Fibroblast of skin of abdomen (primary cell): ENCODE data around the gene ZNF266. TPM values are rescaled to one million over a fixed set of nuclear protein-coding genes. Genes with fewer than 3 reads are reported as not detected.

Experiments used
- DNase-seq: peaks from one replicate; pipeline ENCODE4 v3.0.0-alpha.2; 2013
- polyA plus RNA-seq, 2 experiments: library from polyadenylated mRNA; unstranded; fragments of 120-200 nt; gene quantifications; one replicate each; pipeline ENCODE4 v1.2.1, GENCODE V29; 2013; ENCODE audit not compliant: insufficient read length in 2 of 2

The ZNF266 gene
- 11.4 TPM for polyA plus RNA-seq (2013, experiment 1 of 2; ENCODE audit: insufficient read length)
- polyA plus RNA-seq (2013, experiment 2 of 2; ENCODE audit: insufficient read length): 10.1 TPM

- peak; percentile 92 for DNase-seq
Observed at GRCh38 chr19:9435279-9436268, at the start of gene ZNF266. TSS of gene ZNF266 (minus strand) at chr19:9435573. CDS start at chr19:9420089, 15,484 bp downstream.

GRCh38 chr19:9485140-9485539 is 49.8 kb upstream of the ZNF266 start:
- no peak for DNase-seq

- no peak for DNase-seq
Observed at GRCh38 chr19:9474975-9475374, 39.6 kb upstream of the ZNF266 start.

- DNase-seq: no peak
Observed at GRCh38 chr19:9467161-9467560, 31.8 kb upstream of the ZNF266 start.

GRCh38 chr19:9461938-9462337 is 26.6 kb upstream of the ZNF266 start:
- DNase-seq: no peak

- DNase-seq: no peak
Observed at GRCh38 chr19:9456018-9456689, 20.8 kb upstream of the ZNF266 start.

- DNase-seq: no peak
Observed at GRCh38 chr19:9453953-9454352, 18.6 kb upstream of the ZNF266 start.

GRCh38 chr19:9445037-9445436 is 9.7 kb upstream of the ZNF266 start:
- no peak for DNase-seq

- DNase-seq: no peak
Observed at GRCh38 chr19:9436358-9436757, 985 bp upstream of the ZNF266 start.

- DNase-seq: peak; percentile 6
Observed at GRCh38 chr19:9431475-9431874, 3.9 kb downstream of the ZNF266 start.

- DNase-seq: no peak
Observed at GRCh38 chr19:9430444-9430843, 4.9 kb downstream of the ZNF266 start.

- DNase-seq: no peak
Observed at GRCh38 chr19:9427941-9428340, 7.4 kb downstream of the ZNF266 start.

- no peak for DNase-seq
Observed at GRCh38 chr19:9413240-9413954, 22.0 kb downstream of the ZNF266 start.

GRCh38 chr19:9407827-9408226 is 27.5 kb downstream of the ZNF266 start:
- DNase-seq: no peak

- DNase-seq: peak; percentile 86
Observed at GRCh38 chr19:9406798-9407352, 28.5 kb downstream of the ZNF266 start.

- DNase-seq: no peak
Observed at GRCh38 chr19:9381361-9381785, 54.0 kb downstream of the ZNF266 start.

GRCh38 chr19:9370738-9371619 is 64.4 kb downstream of the ZNF266 start:
- no peak for DNase-seq

GRCh38 chr19:9362905-9363304 is 72.5 kb downstream of the ZNF266 start, which contains the start of gene ZNF177:
TSS of gene ZNF177 (plus strand) at chr19:9363013. CDS start at chr19:9378312, 15,299 bp downstream.
- DNase-seq: peak; percentile 6
